GM18499 (cell line): ENCODE data around the gene ALAS2.
"Not testable (repeated sequence)": the region's sequence is repeated elsewhere in the genome, so short reads cannot be mapped to it uniquely, and the experiment has no call there.

ENCODE experiments used
- ATAC-seq: cut with Tn5 transposase; IDR thresholded peaks from one replicate; pipeline ENCODE4 v1.9.1; 2021; ENCODE audit warnings: moderate number of reproducible peaks; ENCODE audit not compliant: insufficient read depth, unreplicated experiment

ALAS2 gene

GRCh38 chrX:55006827-55007621, 23.8 kb downstream of the ALAS2 start:
- no peak for ATAC-seq

- no peak for ATAC-seq
Observed at GRCh38 chrX:55005256-55005655, 25.5 kb downstream of the ALAS2 start.

- no peak for ATAC-seq
Observed at GRCh38 chrX:55004231-55004630, 26.5 kb downstream of the ALAS2 start.

GRCh38 chrX:54999717-55000598, 30.8 kb downstream of the ALAS2 start, which contains the start of gene APEX2:
APEX2 (plus strand) TSS chrX:55000363; CDS start chrX:55000423, 60 bp downstream.
- ATAC-seq: peak; percentile 74

GRCh38 chrX:54995621-54996020, 35.2 kb downstream of the ALAS2 start:
- ATAC-seq: no peak

- no peak for ATAC-seq
Observed at GRCh38 chrX:54994668-54995351, 36.0 kb downstream of the ALAS2 start.

GRCh38 chrX:54994099-54994498, 36.7 kb downstream of the ALAS2 start, which contains the start of gene PFKFB1:
PFKFB1 (minus strand) TSS chrX:54994188; CDS start chrX:54994007, 181 bp downstream.
- ATAC-seq: no peak

GRCh38 chrX:54992911-54993622, 37.7 kb downstream of the ALAS2 start:
- no peak for ATAC-seq

GRCh38 chrX:54991706-54992105, 39.1 kb downstream of the ALAS2 start:
- no peak for ATAC-seq

- ATAC-seq: not testable (repeated sequence)
Observed at GRCh38 chrX:54983306-54983705, 47.5 kb downstream of the ALAS2 start.

GRCh38 chrX:54980334-54980733, 50.4 kb downstream of the ALAS2 start:
- no peak for ATAC-seq

- ATAC-seq: no peak
Observed at GRCh38 chrX:54979432-54979831, 51.3 kb downstream of the ALAS2 start.

- no peak for ATAC-seq
Observed at GRCh38 chrX:54978448-54978847, 52.3 kb downstream of the ALAS2 start.

- ATAC-seq: no peak
Observed at GRCh38 chrX:54977387-54977786, 53.4 kb downstream of the ALAS2 start.

- no peak for ATAC-seq
Observed at GRCh38 chrX:54964766-54965497, 65.8 kb downstream of the ALAS2 start.

- ATAC-seq: no peak
Observed at GRCh38 chrX:54961750-54962149, 69.0 kb downstream of the ALAS2 start.
